ENCODE data around the gene TRIP11.
"Not testable (repeated sequence)": the region's sequence is repeated elsewhere in the genome, so short reads cannot be mapped to it uniquely, and the experiment has no call there.

- TF ChIP-seq EZH2phosphoT487, EZH2 (IDR thresholded peaks at IDR 0.05): not testable (repeated sequence)
Observed at GRCh38 chr14:92049221-92049620, 9.4 kb upstream of the TRIP11 start.
